NCI-H82 treated with DMSO at 0.1 percent for 48 hours (cell line): ENCODE data around the gene XRCC5.
A peak's percentile ranks its signal among the peaks of the same experiment; 100 is the strongest.
"Not testable (repeated sequence)": the region's sequence is repeated elsewhere in the genome, so short reads cannot be mapped to it uniquely, and the experiment has no call there.

Source experiments
- DNase-seq: peaks from one replicate; lab custom pipeline; 2025; ENCODE audit not compliant: unreplicated experiment; lab: John Stamatoyannopoulos, UW

XRCC5 gene

GRCh38 chr2:216108967-216109921, at the start of gene XRCC5:
Gene XRCC5 (plus strand): TSS chr2:216109348. CDS start chr2:216109437, 89 bp downstream.
- DNase-seq = peak; percentile 91

GRCh38 chr2:216064014-216064630, 45.0 kb upstream of the XRCC5 start:
- no peak for DNase-seq

- no peak for DNase-seq
Measured at GRCh38 chr2:216064665-216065064, 44.5 kb upstream of the XRCC5 start.

GRCh38 chr2:216066230-216066629, 42.9 kb upstream of the XRCC5 start:
- DNase-seq = no peak

- DNase-seq = no peak
Measured at GRCh38 chr2:216069028-216069427, 40.1 kb upstream of the XRCC5 start.

GRCh38 chr2:216070195-216070594, 39.0 kb upstream of the XRCC5 start:
- no peak for DNase-seq

- no peak for DNase-seq
Measured at GRCh38 chr2:216071111-216071851, 37.9 kb upstream of the XRCC5 start.

- no peak for DNase-seq
Measured at GRCh38 chr2:216072473-216072872, 36.7 kb upstream of the XRCC5 start.

GRCh38 chr2:216073773-216074172, 35.4 kb upstream of the XRCC5 start:
- no peak for DNase-seq

GRCh38 chr2:216074380-216074779, 34.8 kb upstream of the XRCC5 start:
- DNase-seq = no peak

GRCh38 chr2:216074794-216075193, 34.4 kb upstream of the XRCC5 start:
- DNase-seq = no peak

- DNase-seq = no peak
Measured at GRCh38 chr2:216075510-216076485, 33.4 kb upstream of the XRCC5 start.

- DNase-seq = no peak
Measured at GRCh38 chr2:216078776-216079175, 30.4 kb upstream of the XRCC5 start.

- not testable (repeated sequence) for DNase-seq
Measured at GRCh38 chr2:216080048-216080447, 29.1 kb upstream of the XRCC5 start.

- no peak for DNase-seq
Measured at GRCh38 chr2:216081012-216081411, 28.1 kb upstream of the XRCC5 start.

- DNase-seq = peak; percentile 57
Measured at GRCh38 chr2:216081487-216082116, 27.5 kb upstream of the XRCC5 start, which contains the start of the genes PECR and TMEM169. Gene PECR (minus strand): TSS chr2:216081809. CDS start chr2:216081741, 68 bp downstream. Gene TMEM169 (plus strand): TSS chr2:216081919. CDS start chr2:216095964, 14,045 bp downstream.

- no peak for DNase-seq
Measured at GRCh38 chr2:216082117-216082711, 26.9 kb upstream of the XRCC5 start.

GRCh38 chr2:216082805-216083204, 26.3 kb upstream of the XRCC5 start:
- DNase-seq = no peak
